ENCODE data around the gene PFKFB4. TPM values are rescaled to one million over a fixed set of nuclear protein-coding genes. Genes with fewer than 3 reads are reported as not detected.

Gene PFKFB4
- total RNA-seq, 2 experiments from 2014 or later = 90.8 to 94.0 TPM

DNA sequence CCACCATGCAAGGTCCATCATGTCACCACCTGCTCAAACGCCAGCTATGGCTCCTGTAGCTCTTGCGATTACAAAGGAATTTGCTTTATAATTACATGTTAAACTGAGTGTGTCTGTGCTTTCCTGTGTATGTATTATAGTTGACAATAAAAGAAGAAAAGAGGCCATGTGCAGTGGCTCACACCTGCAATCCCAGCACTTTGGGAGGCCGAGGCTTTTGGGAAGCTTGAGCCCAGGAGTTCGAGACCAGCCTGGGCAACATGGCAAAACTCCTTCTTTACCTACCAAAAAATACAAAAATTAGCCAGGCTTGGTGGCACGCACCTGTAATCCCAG lies 83.0 kb downstream of the PFKFB4 start:
- Mint-ChIP-seq H3K27me3 (no peaks in the 10 kb centered on the region), H3K4me3 (peak overlapping the region; percentile 80), H3K4me1 (ENCODE audit: low read depth) (peaks cover 53% of the 10 kb centered on the region), H3K9me3 (no peaks in the 10 kb centered on the region), H3K36me3 (ENCODE audit: low read depth) (peaks cover 17% of the 10 kb centered on the region), H3K27ac (peak overlapping the region; percentile 96)
- no peak for TF ChIP-seq CTCF (IDR thresholded peaks at IDR 0.05)
- POLR2A ChIA-PET = interaction anchor here (0.9 to 3.6 kb wide), 11 partner anchors 9 to 556 kb away, joined by 3 to 12 read pairs (median 5); partner anchors contain the start of genes ATRIP, CCDC51, IMPDH2 and PFKFB4
- CTCF ChIA-PET = interaction anchor here (0.6 to 4.9 kb wide), 20 partner anchors 11 to 285 kb away, joined by 3 to 35 read pairs (median 4); partner anchors contain the start of genes CCDC51, CDC25A, PFKFB4 and SLC26A6
- intact Hi-C loops (cut with micrococcal nuclease) = loop anchor here (5.0 kb wide), 2 partner anchors 34 to 74 kb away; no protein-coding TSS in a partner anchor
- DNase-seq = no peak
- no peak for ATAC-seq

- DNase-seq (peak; percentile 99), ATAC-seq (peak; percentile 92)
- TF ChIP-seq CTCF (IDR thresholded peaks at IDR 0.05) = peak; percentile 55
- intact Hi-C loops (cut with micrococcal nuclease) = loop anchor here (5.0 kb wide), 2 partner anchors 34 to 74 kb away; no protein-coding TSS in a partner anchor
- POLR2A ChIA-PET = interaction anchor here (0.6 to 3.6 kb wide), 22 partner anchors 8 to 556 kb away, joined by 3 to 12 read pairs (median 5); partner anchors contain the start of genes ATRIP, CCDC51, IMPDH2 and PFKFB4
- peak overlapping the region; percentile 96 for H3K27ac Mint-ChIP-seq
- H3K36me3 Mint-ChIP-seq (ENCODE audit: low read depth) = peaks cover 19% of the 10 kb centered on the region
- H3K4me1 Mint-ChIP-seq (ENCODE audit: low read depth) = peaks cover 50% of the 10 kb centered on the region
- peak overlapping the region; percentile 80 for H3K4me3 Mint-ChIP-seq
- CTCF ChIA-PET = interaction anchor here (0.6 to 4.9 kb wide), 21 partner anchors 9 to 285 kb away, joined by 3 to 35 read pairs (median 4); partner anchors contain the start of genes CCDC51, CDC25A, PFKFB4 and SLC26A6
- no peaks in the 10 kb centered on the region for H3K9me3 Mint-ChIP-seq
- H3K27me3 Mint-ChIP-seq = no peaks in the 10 kb centered on the region
Observed at GRCh38 chr3:48472923-48473616, 83.5 kb downstream of the PFKFB4 start.

DNA sequence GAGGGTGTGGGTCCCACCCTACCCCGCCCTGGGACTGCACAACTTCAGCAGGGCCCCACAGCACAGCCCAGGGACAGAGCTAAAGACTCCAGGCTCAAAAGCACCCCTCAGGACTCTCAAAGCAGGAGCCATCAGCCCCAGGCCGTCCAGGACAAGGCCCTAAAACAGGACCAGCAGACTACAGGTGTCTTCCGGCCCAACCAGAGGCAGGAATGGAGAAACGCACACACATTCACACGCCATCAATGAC lies 84.0 kb downstream of the PFKFB4 start:
- POLR2A ChIA-PET = interaction anchor here (0.6 to 3.6 kb wide), 23 partner anchors 8 to 557 kb away, joined by 3 to 12 read pairs (median 4); partner anchors contain the start of genes ATRIP, IMPDH2, PFKFB4 and SHISA5
- DNase-seq (no peak), ATAC-seq (no peak)
- peak overlapping the region; percentile 96 for H3K27ac Mint-ChIP-seq
- peaks cover 23% of the 10 kb centered on the region for H3K36me3 Mint-ChIP-seq (ENCODE audit: low read depth)
- no peaks in the 10 kb centered on the region for H3K9me3 Mint-ChIP-seq
- intact Hi-C loops (cut with micrococcal nuclease) = loop anchor here (5.0 kb wide), 2 partner anchors 35 to 75 kb away; no protein-coding TSS in a partner anchor
- H3K4me1 Mint-ChIP-seq (ENCODE audit: low read depth) = peaks cover 50% of the 10 kb centered on the region
- no peaks in the 10 kb centered on the region for H3K27me3 Mint-ChIP-seq
- TF ChIP-seq CTCF (IDR thresholded peaks at IDR 0.05) = no peak
- H3K4me3 Mint-ChIP-seq = peak overlapping the region; percentile 80
- CTCF ChIA-PET = interaction anchor here (0.7 to 4.9 kb wide), 14 partner anchors 10 to 163 kb away, joined by 3 to 35 read pairs (median 6); partner anchors contain the start of genes CCDC51, PFKFB4, SLC26A6 and TMA7

GRCh38 chr3:48470286-48470685 lies 86.3 kb downstream of the PFKFB4 start:
- no peaks in the 10 kb centered on the region for H3K27me3 Mint-ChIP-seq
- no peak for DNase-seq
- no peak for ATAC-seq
- ChIA-PET CTCF (interaction anchor here (1.3 to 4.9 kb wide), 4 partner anchors 34 to 87 kb away, joined by 3 to 35 read pairs (median 5); partner anchors contain the start of gene PFKFB4), POLR2A (interaction anchor here (0.5 to 1.9 kb wide), 11 partner anchors 8 to 79 kb away, joined by 3 to 8 read pairs (median 3); partner anchors contain the start of genes PLXNB1 and SHISA5)
- no peak for TF ChIP-seq CTCF (IDR thresholded peaks at IDR 0.05)
- H3K36me3 Mint-ChIP-seq (ENCODE audit: low read depth) = peaks cover 46% of the 10 kb centered on the region
- H3K4me1 Mint-ChIP-seq (ENCODE audit: low read depth) = peaks cover 54% of the 10 kb centered on the region
- H3K27ac Mint-ChIP-seq = peak overlapping the region; percentile 96
- intact Hi-C loops (cut with micrococcal nuclease) = loop anchor here (5.0 kb wide), 2 partner anchors 37 to 77 kb away; no protein-coding TSS in a partner anchor
- no peaks in the 10 kb centered on the region for H3K9me3 Mint-ChIP-seq
- H3K4me3 Mint-ChIP-seq = peak overlapping the region; percentile 26

All from activated CD8-positive, alpha-beta T cell treated with anti-CD3 and anti-CD28 coated beads for 36 hours (primary cell).